OCI-LY1 (cell line): Measurements from ENCODE around the gene SIGLEC15.

ENCODE experiments used
- H2AFZ ChIP-seq: fragments of 200-600 bp; sonication (generic), shearing (Covaris generic); 2 replicates; pipeline ENCODE4 v1.6.0; 2014; ENCODE audit warnings: antibody characterized with exemption, mild to moderate bottlenecking, low read length
- H3F3A ChIP-seq: fragments of 200-600 bp; sonication (generic), shearing (Covaris generic); 2 replicates; pipeline ENCODE4 v1.6.0; 2014; ENCODE audit warnings: mild to moderate bottlenecking, antibody characterized with exemption, low read length, moderate library complexity; ENCODE audit not compliant: insufficient read depth
- H3K27ac ChIP-seq: fragments of 200-600 bp; sonication (generic); 2 replicates; pipeline ENCODE4 v1.5.1; 2014; ENCODE audit warnings: low read length, mixed run types, mild to moderate bottlenecking, low read depth; ENCODE audit not compliant: poor library complexity, severe bottlenecking
- H3K27me3 ChIP-seq: fragments of 200-600 bp; sonication (generic); 2 replicates; pipeline ENCODE4 v1.6.0; 2014; ENCODE audit warnings: antibody characterized with exemption, mild to moderate bottlenecking, low read length, moderate library complexity; ENCODE audit not compliant: insufficient read depth
- H3K36me3 ChIP-seq: fragments of 200-600 bp; sonication (generic); 2 replicates; pipeline ENCODE4 v1.6.1; 2014; ENCODE audit warnings: mild to moderate bottlenecking, antibody characterized with exemption, low read length, moderate library complexity, mixed read lengths; ENCODE audit not compliant: insufficient read depth
- H3K4me1 ChIP-seq: fragments of 200-600 bp; sonication (generic); 2 replicates; pipeline ENCODE4 v1.5.1; 2014; ENCODE audit warnings: mild to moderate bottlenecking, low read length, moderate library complexity; ENCODE audit not compliant: insufficient read depth, severe bottlenecking
- H3K4me2 ChIP-seq: fragments of 200-600 bp; sonication (generic), shearing (Covaris generic); 2 replicates; pipeline ENCODE4 v1.6.1; 2014; ENCODE audit warnings: low read length
- H3K4me3 ChIP-seq: fragments of 200-600 bp; sonication (generic); 2 replicates; pipeline ENCODE4 v1.5.1; 2014; ENCODE audit warnings: low read length, low read depth, mild to moderate bottlenecking, mixed read lengths; ENCODE audit not compliant: poor library complexity, severe bottlenecking
- H3K79me2 ChIP-seq: fragments of 200-600 bp; shearing (Covaris generic); 2 replicates; pipeline ENCODE4 v1.6.1; 2016; ENCODE audit warnings: mixed run types, low read length, mixed read lengths; ENCODE audit not compliant: insufficient read depth
- H3K9ac ChIP-seq: fragments of 200-600 bp; sonication (generic), shearing (Covaris generic); 2 replicates; pipeline ENCODE4 v1.6.1; 2014; ENCODE audit warnings: mild to moderate bottlenecking, low read length, mixed read lengths
- H3K9me2 ChIP-seq: fragments of 200-600 bp; sonication (generic), shearing (Covaris generic); 2 replicates; pipeline ENCODE4 v1.6.1; 2014; ENCODE audit warnings: low read depth, mild to moderate bottlenecking, low read length, mixed read lengths
- H3K9me3 ChIP-seq: fragments of 200-600 bp; shearing (Covaris generic); 2 replicates; pipeline ENCODE4 v1.6.1; 2014; ENCODE audit warnings: low read length, mixed read lengths
- H4K20me1 ChIP-seq: fragments of 200-600 bp; sonication (generic), shearing (Covaris generic); 2 replicates; pipeline ENCODE4 v1.6.0; 2016; ENCODE audit warnings: mild to moderate bottlenecking, low read length; ENCODE audit not compliant: insufficient read depth
- CTCF ChIP-seq: fragments of 200-600 bp; sonication (generic), shearing (Covaris generic); IDR thresholded peaks from 2 replicates; pipeline ENCODE4 v1.5.1; 2017; ENCODE audit warnings: mild to moderate bottlenecking, antibody characterized with exemption, low read length, moderate library complexity, mixed read lengths
- EZH2 ChIP-seq: fragments of 200-600 bp; sonication (generic), shearing (Covaris generic); IDR thresholded peaks from 2 replicates; pipeline ENCODE4 v1.8.0; 2017; ENCODE audit warnings: borderline replicate concordance, mixed run types, mild to moderate bottlenecking, antibody characterized with exemption, low read length, moderate library complexity, mixed read lengths

SIGLEC15 gene

GRCh38 chr18:45830917-45831316 is 5.4 kb downstream of the SIGLEC15 start:
- Histone ChIP-seq H3K27me3 (0 out of 2 replicates have a peak, but pooled peaks cover 9% of the 10 kb centered on the region), H3K36me3 (no peaks in the 10 kb centered on the region), H3K9me2 (no peaks in the 10 kb centered on the region), H4K20me1 (no peaks in the 10 kb centered on the region), H2AFZ (no peak overlapping the region), H3F3A (no peaks in the 10 kb centered on the region), H3K9me3 (no peaks in the 10 kb centered on the region), H3K79me2 (no peaks in the 10 kb centered on the region), H3K4me2 (no peak overlapping the region), H3K27ac (no peak overlapping the region), H3K4me3 (no peak overlapping the region), H3K4me1 (peaks cover 19% of the 10 kb centered on the region), H3K9ac (no peak overlapping the region)
- TF ChIP-seq EZH2 (no peak), CTCF (no peak)

- H3K79me2 ChIP-seq: no peaks in the 10 kb centered on the region
- no peaks in the 10 kb centered on the region for H4K20me1 ChIP-seq
- no peak overlapping the region for H2AFZ ChIP-seq
- H3K9ac ChIP-seq: no peak overlapping the region
- no peak overlapping the region for H3K4me2 ChIP-seq
- no peak overlapping the region for H3K4me3 ChIP-seq
- no peaks in the 10 kb centered on the region for H3F3A ChIP-seq
- no peaks in the 10 kb centered on the region for H3K36me3 ChIP-seq
- peaks cover 18% of the 10 kb centered on the region; the same call in 1 of the 2 replicates for H3K27me3 ChIP-seq
- no peak overlapping the region for H3K27ac ChIP-seq
- H3K9me3 ChIP-seq: no peaks in the 10 kb centered on the region
- TF ChIP-seq EZH2 (no peak), CTCF (no peak)
- no peaks in the 10 kb centered on the region for H3K9me2 ChIP-seq
- peaks cover 9% of the 10 kb centered on the region for H3K4me1 ChIP-seq
Observed at GRCh38 chr18:45833846-45834245, 8.4 kb downstream of the SIGLEC15 start.

- Histone ChIP-seq H2AFZ (no peak overlapping the region), H3F3A (no peaks in the 10 kb centered on the region), H3K4me1 (peaks cover 6% of the 10 kb centered on the region), H3K9ac (no peak overlapping the region), H3K27ac (no peak overlapping the region), H4K20me1 (no peaks in the 10 kb centered on the region), H3K9me3 (no peaks in the 10 kb centered on the region), H3K4me3 (no peak overlapping the region), H3K27me3 (peaks cover 18% of the 10 kb centered on the region; the same call in 1 of the 2 replicates), H3K79me2 (no peaks in the 10 kb centered on the region), H3K9me2 (no peaks in the 10 kb centered on the region), H3K36me3 (no peaks in the 10 kb centered on the region), H3K4me2 (no peak overlapping the region)
- TF ChIP-seq EZH2: no peak
- no peak for TF ChIP-seq CTCF
Observed at GRCh38 chr18:45834306-45834705, 8.8 kb downstream of the SIGLEC15 start.
